Gastroesophageal sphincter (tissue), 3 donors: ENCODE measurements around the gene MT1G.

Source experiments
- CTCF ChIP-seq, 4 experiments: fragments of 200-600 bp in 2 of 4; fragments of 450-650 bp in 2 of 4; sonication (generic) in 1 of 4; IDR thresholded peaks; one replicate each; pipeline ENCODE4 v1.5.1; 2017 to 2019; ENCODE audit warnings: antibody characterized with exemption in 4 of 4, mild to moderate bottlenecking in 2 of 4, moderate library complexity in 2 of 4
- POLR2A ChIP-seq, 2 donors: fragments of 450-650 bp; IDR thresholded peaks; one replicate each; pipeline ENCODE4 v1.6.1; 2017; ENCODE audit warnings: antibody characterized with exemption in 2 of 2, mild to moderate bottlenecking in 2 of 2, moderate library complexity in 1 of 2
- POLR2AphosphoS5 ChIP-seq: sonication (generic); formaldehyde crosslinking; IDR thresholded peaks from one replicate; pipeline ENCODE4 v1.6.1; 2017; ENCODE audit warnings: antibody characterized with exemption

GRCh38 chr16:56639045-56639444 is 28.8 kb downstream of the MT1G start:
- no peak for TF ChIP-seq CTCF (IDR thresholded peaks at IDR 0.05)
- TF ChIP-seq POLR2A (IDR thresholded peaks at IDR 0.05) = no peak
- no peak for TF ChIP-seq POLR2AphosphoS5
